PFSK-1 (cell line): ENCODE measurements around the gene STX3.

Source experiments
- POLR2AphosphoS5 ChIP-seq: IDR thresholded peaks from 2 replicates; pipeline ENCODE4 v1.6.1; 2012; ENCODE audit warnings: low read depth, mild to moderate bottlenecking, control low read depth, low read length, moderate library complexity
- TF ChIP-seq, protein P1 (sequence below), 2 experiments: IDR thresholded peaks; 2 replicates each; pipeline versions ENCODE4 v1.6.1 to v1.8.0; 2011 to 2012; ENCODE audit warnings: low read depth in 2 of 2, low read length in 2 of 2, control low read depth in 1 of 2, inconsistent platforms in 1 of 2, mild to moderate bottlenecking in 1 of 2, moderate library complexity in 1 of 2; ENCODE audit not compliant: insufficient read depth in 1 of 2

DNA sequence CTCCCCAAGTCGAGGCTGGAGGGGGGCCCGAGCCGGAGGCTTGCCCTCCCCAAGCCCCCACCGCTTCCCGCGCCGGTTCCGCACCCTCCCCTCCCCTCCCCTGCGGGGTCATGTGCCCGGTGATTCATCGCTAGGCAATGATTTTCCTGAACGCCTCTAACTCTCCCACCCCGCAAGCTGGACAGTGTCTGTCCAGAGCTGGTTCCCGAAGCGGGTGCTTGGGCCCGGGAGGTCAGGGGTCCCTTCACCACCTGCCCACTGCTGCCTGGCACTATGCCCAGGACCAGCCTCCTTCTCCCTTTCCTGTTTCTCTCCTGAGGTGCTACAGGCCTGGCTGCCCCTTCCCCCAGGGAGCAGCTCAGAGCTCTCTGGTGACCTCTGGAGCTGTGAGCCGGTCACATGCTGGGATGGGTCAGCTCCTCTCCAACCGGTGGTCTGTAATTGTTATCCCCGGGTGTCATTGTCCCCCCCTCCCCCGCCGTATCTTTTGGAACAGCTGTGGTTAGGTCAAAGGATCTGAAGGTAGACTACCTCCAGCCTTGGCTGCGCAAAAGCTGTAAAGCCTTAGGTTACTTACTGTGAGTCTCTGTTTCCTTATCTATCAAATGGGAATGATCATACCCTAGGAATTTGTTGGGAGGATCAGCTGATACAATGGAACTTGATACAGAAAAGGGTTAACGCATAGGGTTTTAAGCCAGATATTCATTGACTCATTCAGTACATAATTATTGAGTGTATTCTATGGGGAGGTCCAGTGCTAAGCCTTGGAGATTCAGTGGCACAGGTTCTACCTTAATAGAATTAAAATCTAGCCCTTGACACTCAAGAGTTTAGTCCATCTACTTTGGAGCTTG, 753 bp downstream of the STX3 start:
- TF ChIP-seq, protein P1, sequence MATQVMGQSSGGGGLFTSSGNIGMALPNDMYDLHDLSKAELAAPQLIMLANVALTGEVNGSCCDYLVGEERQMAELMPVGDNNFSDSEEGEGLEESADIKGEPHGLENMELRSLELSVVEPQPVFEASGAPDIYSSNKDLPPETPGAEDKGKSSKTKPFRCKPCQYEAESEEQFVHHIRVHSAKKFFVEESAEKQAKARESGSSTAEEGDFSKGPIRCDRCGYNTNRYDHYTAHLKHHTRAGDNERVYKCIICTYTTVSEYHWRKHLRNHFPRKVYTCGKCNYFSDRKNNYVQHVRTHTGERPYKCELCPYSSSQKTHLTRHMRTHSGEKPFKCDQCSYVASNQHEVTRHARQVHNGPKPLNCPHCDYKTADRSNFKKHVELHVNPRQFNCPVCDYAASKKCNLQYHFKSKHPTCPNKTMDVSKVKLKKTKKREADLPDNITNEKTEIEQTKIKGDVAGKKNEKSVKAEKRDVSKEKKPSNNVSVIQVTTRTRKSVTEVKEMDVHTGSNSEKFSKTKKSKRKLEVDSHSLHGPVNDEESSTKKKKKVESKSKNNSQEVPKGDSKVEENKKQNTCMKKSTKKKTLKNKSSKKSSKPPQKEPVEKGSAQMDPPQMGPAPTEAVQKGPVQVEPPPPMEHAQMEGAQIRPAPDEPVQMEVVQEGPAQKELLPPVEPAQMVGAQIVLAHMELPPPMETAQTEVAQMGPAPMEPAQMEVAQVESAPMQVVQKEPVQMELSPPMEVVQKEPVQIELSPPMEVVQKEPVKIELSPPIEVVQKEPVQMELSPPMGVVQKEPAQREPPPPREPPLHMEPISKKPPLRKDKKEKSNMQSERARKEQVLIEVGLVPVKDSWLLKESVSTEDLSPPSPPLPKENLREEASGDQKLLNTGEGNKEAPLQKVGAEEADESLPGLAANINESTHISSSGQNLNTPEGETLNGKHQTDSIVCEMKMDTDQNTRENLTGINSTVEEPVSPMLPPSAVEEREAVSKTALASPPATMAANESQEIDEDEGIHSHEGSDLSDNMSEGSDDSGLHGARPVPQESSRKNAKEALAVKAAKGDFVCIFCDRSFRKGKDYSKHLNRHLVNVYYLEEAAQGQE (IDR thresholded peaks at IDR 0.05; ENCODE audit: insufficient read depth in 1 of 2, low read depth in 2 of 2, low read length in 2 of 2) = peak in 1 of 2 experiments; percentile 34; a peak in 1 of 4 replicates
- TF ChIP-seq POLR2AphosphoS5 = no peak
